WTC11 (cell line): Measurements from ENCODE around the gene NDUFS3. TPM values are rescaled to one million over a fixed set of nuclear protein-coding genes. Genes with fewer than 3 reads are reported as not detected.

Experiments
- ATAC-seq: fragments of 200-7000 bp; cut with Tn5 transposase; 2 replicates; pipeline ENCODE4 v1.10.0; 2021; ENCODE audit warnings: mild to moderate bottlenecking, moderate library complexity
- Bru-seq: library from RNA; stranded (reverse); fragments of 400-500 nt; gene quantifications from one replicate; lab custom pipeline; 2021; lab: Mats Ljungman, UMichigan
- CTCF ChIA-PET: fragments of 300-600 bp; sonication (Branson Sonifier 250); formaldehyde crosslinking; loops from one replicate; lab custom pipeline; 2021; ENCODE audit warnings: antibody characterized with exemption; lab: Charles Lee
- POLR2A ChIA-PET: fragments of 350-600 bp; sonication (Branson Sonifier 250); formaldehyde crosslinking; loops from one replicate; lab custom pipeline; 2021; ENCODE audit warnings: antibody characterized with exemption; lab: Charles Lee
- DNase-seq: peaks from one replicate; pipeline ENCODE4 v3.0.0; 2021; ENCODE audit warnings: low spot score
- H3K27ac Mint-ChIP-seq: 2 replicates; pipeline ENCODE4 v1.8.0; 2021; ENCODE audit warnings: mixed read lengths
- H3K27me3 Mint-ChIP-seq: 2 replicates; pipeline ENCODE4 v1.8.0; 2021; ENCODE audit warnings: low read depth, mild to moderate bottlenecking, moderate library complexity, mixed read lengths
- H3K36me3 Mint-ChIP-seq: 2 replicates; pipeline ENCODE4 v1.8.0; 2021; ENCODE audit warnings: mixed read lengths
- H3K4me1 Mint-ChIP-seq: 2 replicates; pipeline ENCODE4 v1.8.0; 2022; ENCODE audit warnings: mixed read lengths
- H3K4me3 Mint-ChIP-seq: 2 replicates; pipeline ENCODE4 v1.8.0; 2021; ENCODE audit warnings: mild to moderate bottlenecking, moderate library complexity, mixed read lengths
- H3K9me3 Mint-ChIP-seq: 2 replicates; pipeline ENCODE4 v1.8.0; 2021; ENCODE audit warnings: mixed read lengths
- CREM ChIP-seq: sonication (generic); formaldehyde crosslinking; IDR thresholded peaks from 2 replicates; pipeline ENCODE4 v1.8.1; 2022; ENCODE audit warnings: mild to moderate bottlenecking, missing genetic modification reagents, moderate library complexity
- EMX1 ChIP-seq: fragments of 250-450 bp; sonication (Bioruptor Pico); IDR thresholded peaks from 2 replicates; pipeline ENCODE4 v1.8.0; 2021; ENCODE audit warnings: mild to moderate bottlenecking
- ESRRA ChIP-seq: sonication (generic); formaldehyde crosslinking; IDR thresholded peaks from 2 replicates; pipeline ENCODE4 v1.8.1; 2022; ENCODE audit warnings: mild to moderate bottlenecking, missing genetic modification reagents, borderline replicate concordance
- FOXK1 ChIP-seq: sonication (generic); formaldehyde crosslinking; IDR thresholded peaks from 2 replicates; pipeline ENCODE4 v1.8.0; 2022; ENCODE audit warnings: mild to moderate bottlenecking, moderate library complexity, missing genetic modification reagents
- GABPB1 ChIP-seq: sonication (generic); formaldehyde crosslinking; IDR thresholded peaks from 2 replicates; pipeline ENCODE4 v1.8.1; 2023; ENCODE audit warnings: mild to moderate bottlenecking, missing genetic modification reagents
- MYBL2 ChIP-seq: sonication (generic); formaldehyde crosslinking; IDR thresholded peaks from 2 replicates; pipeline ENCODE4 v1.8.1; 2023; ENCODE audit warnings: mild to moderate bottlenecking, moderate library complexity, missing genetic modification reagents
- NFE2L1 ChIP-seq: sonication (generic); formaldehyde crosslinking; IDR thresholded peaks from 2 replicates; pipeline ENCODE4 v1.8.1; 2023; ENCODE audit warnings: missing genetic modification reagents
- NR2C2 ChIP-seq: sonication (generic); formaldehyde crosslinking; IDR thresholded peaks from 2 replicates; pipeline ENCODE4 v1.8.0; 2022; ENCODE audit warnings: mild to moderate bottlenecking, missing genetic modification reagents
- SMAD3 ChIP-seq: sonication (generic); formaldehyde crosslinking; IDR thresholded peaks from 2 replicates; pipeline ENCODE4 v1.8.0; 2022; ENCODE audit warnings: missing genetic modification reagents, mild to moderate bottlenecking, borderline replicate concordance
- SP1 ChIP-seq: sonication (generic); formaldehyde crosslinking; conservative IDR thresholded peaks from 2 replicates; pipeline ENCODE4 v1.8.1; 2022; ENCODE audit warnings: missing genetic modification reagents
- TCF7 ChIP-seq: sonication (generic); formaldehyde crosslinking; IDR thresholded peaks from 2 replicates; pipeline ENCODE4 v1.8.0; 2022; ENCODE audit warnings: mild to moderate bottlenecking, low read depth, missing genetic modification reagents, moderate library complexity
- ZBTB21 ChIP-seq: sonication (generic); formaldehyde crosslinking; IDR thresholded peaks from 2 replicates; pipeline ENCODE4 v1.8.1; 2023; ENCODE audit warnings: mild to moderate bottlenecking, missing genetic modification reagents, borderline replicate concordance
- ZNF317 ChIP-seq: sonication (generic); formaldehyde crosslinking; IDR thresholded peaks from 2 replicates; pipeline ENCODE4 v1.8.1; 2023; ENCODE audit warnings: low read depth, mild to moderate bottlenecking, moderate library complexity, missing genetic modification reagents, borderline replicate concordance
- long read RNA-seq, 3 experiments: library from RNA in 1 of 3; library from capped mRNA in 1 of 3; library from polyadenylated mRNA in 1 of 3; unstranded in 2 of 3; stranded (forward) in 1 of 3; transcript quantifications; one replicate each; pipeline ENCODE4 v2.0.0, GENCODE V29; 2021
- total RNA-seq: library from RNA; stranded (reverse); gene quantifications from 3 replicates; pipeline ENCODE4 v1.2.3, GENCODE V29; 2021
- TF ChIP-seq, protein P1 (sequence below): sonication (generic); formaldehyde crosslinking; IDR thresholded peaks from 2 replicates; pipeline ENCODE4 v1.8.1; 2023; ENCODE audit warnings: mild to moderate bottlenecking, missing genetic modification reagents, borderline replicate concordance
- TF ChIP-seq, protein P2 (sequence below): sonication (generic); formaldehyde crosslinking; IDR thresholded peaks from 2 replicates; pipeline ENCODE4 v1.8.0; 2022; ENCODE audit warnings: mild to moderate bottlenecking, missing genetic modification reagents
- TF ChIP-seq, protein P3 (sequence below): sonication (generic); formaldehyde crosslinking; IDR thresholded peaks from 2 replicates; pipeline ENCODE4 v1.8.1; 2023; ENCODE audit warnings: mild to moderate bottlenecking, missing genetic modification reagents
- TF ChIP-seq, protein P4 (sequence below): sonication (generic); formaldehyde crosslinking; IDR thresholded peaks from 2 replicates; pipeline ENCODE4 v1.8.0; 2023; ENCODE audit warnings: missing genetic modification reagents, mild to moderate bottlenecking, borderline replicate concordance
- TF ChIP-seq, protein P5 (sequence below): fragments of 250-450 bp; sonication (Bioruptor Pico); IDR thresholded peaks from 2 replicates; pipeline ENCODE4 v1.9.0; 2021; ENCODE audit warnings: mild to moderate bottlenecking
- TF ChIP-seq, protein P6 (sequence below): sonication (generic); formaldehyde crosslinking; IDR thresholded peaks from 2 replicates; pipeline ENCODE4 v1.8.0; 2023; ENCODE audit warnings: missing genetic modification reagents
- TF ChIP-seq, protein P7 (sequence below): sonication (generic); formaldehyde crosslinking; IDR thresholded peaks from 2 replicates; pipeline ENCODE4 v1.8.1; 2023; ENCODE audit warnings: mild to moderate bottlenecking, moderate library complexity, missing genetic modification reagents

Gene NDUFS3
- 111 to 140 TPM (median 125 TPM) in 3 replicates for total RNA-seq
- Bru-seq, nascent RNA: percentile 87 among the genes with signal in this experiment
- long read RNA-seq, experiment 1, transcript NDUFS3-201 (7 exons, 958 nt): major isoform, 127 of 147 reads
- long read RNA-seq, experiment 1, partial matches to known transcripts: 3 of 147 reads
- long read RNA-seq, experiment 1, other reads (novel, unspliced or antisense): 12 of 147 reads
- long read RNA-seq, experiment 2, transcript NDUFS3-201 (7 exons, 958 nt): major isoform, 110 of 128 reads
- long read RNA-seq, experiment 2, partial matches to known transcripts: 9 of 128 reads
- long read RNA-seq, experiment 2, other reads (novel, unspliced or antisense): 7 of 128 reads
- long read RNA-seq, experiment 3, transcript NDUFS3-201 (7 exons, 958 nt): major isoform, 456 of 466 reads
- long read RNA-seq, experiment 3, partial matches to known transcripts: 1 of 466 reads
- long read RNA-seq, experiment 3, other reads (novel, unspliced or antisense): 9 of 466 reads

DNA sequence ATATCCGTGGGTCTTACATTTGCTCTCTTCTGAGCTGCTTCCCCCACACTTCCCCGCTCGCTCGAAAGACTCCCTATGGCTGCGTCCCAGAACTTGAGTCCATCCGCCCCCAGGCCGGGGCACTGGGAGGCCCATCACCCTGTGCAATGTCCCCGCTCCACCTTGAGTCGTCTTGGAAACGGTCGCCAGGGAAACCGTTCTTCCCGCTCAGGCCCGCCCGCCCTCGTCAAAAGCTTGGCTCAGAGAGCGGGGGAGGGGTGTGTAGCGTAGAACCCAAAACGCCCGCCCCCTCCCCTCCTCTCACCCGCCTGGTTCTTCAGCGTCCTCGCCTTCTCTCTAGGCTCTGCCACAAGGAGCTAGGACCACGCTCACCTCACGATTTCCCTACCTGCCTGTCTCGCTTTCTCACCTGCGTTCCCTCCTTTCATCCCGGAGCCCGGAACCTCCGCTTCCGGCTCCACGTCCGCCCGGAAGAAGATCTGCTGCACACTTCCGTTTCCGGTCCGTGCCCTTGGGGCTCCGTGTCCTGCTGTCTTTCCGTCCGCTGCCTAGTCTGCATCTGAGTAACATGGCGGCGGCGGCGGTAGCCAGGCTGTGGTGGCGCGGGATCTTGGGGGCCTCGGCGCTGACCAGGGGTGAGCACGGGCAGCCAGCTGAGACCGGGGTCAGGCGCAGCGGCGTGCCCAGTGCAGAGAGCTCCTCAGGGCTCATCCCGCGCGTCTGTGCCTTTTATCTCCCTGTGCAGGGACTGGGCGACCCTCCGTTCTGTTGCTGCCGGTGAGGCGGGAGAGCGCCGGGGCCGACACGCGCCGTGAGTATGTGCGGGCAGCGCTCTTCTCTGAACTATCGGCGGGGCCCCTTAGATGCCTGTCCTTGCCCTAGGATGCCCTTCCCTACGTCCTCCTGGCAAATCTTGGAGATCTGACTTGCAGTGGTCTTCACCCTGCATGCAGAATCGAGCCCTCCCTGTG is at the start of gene NDUFS3, which contains the start of gene KBTBD4:
Gene NDUFS3 (plus strand): TSS at position 551 of the 971 bp plus-strand sequence. CDS start 18 bp downstream, at position 569.
Gene KBTBD4 (minus strand): TSS at position 447 of the 971 bp plus-strand sequence. CDS start 19 bp downstream, at position 428.
- H3K4me1 Mint-ChIP-seq: peaks cover 18% of the 10 kb centered on the region
- DNase-seq: peak; percentile 91
- H3K9me3 Mint-ChIP-seq: no peaks in the 10 kb centered on the region
- H3K27me3 Mint-ChIP-seq: no peaks in the 10 kb centered on the region; the same call in 1 of the 2 replicates
- ChIA-PET POLR2A (interaction anchor here (1.7 kb wide), 1 partner anchor 14 kb away, joined by 4 read pairs; the partner anchor contains the start of gene PTPMT1), CTCF (interaction anchor here (1.3 kb wide), 1 partner anchor 25 kb away, joined by 9 read pairs; no protein-coding TSS in a partner anchor)
- peaks cover 55% of the 10 kb centered on the region for H3K36me3 Mint-ChIP-seq
- peak within 1 kb of the TSS; percentile 99 for H3K27ac Mint-ChIP-seq
- peak within 1 kb of the TSS; percentile 93 for H3K4me3 Mint-ChIP-seq
- peak; percentile 93 for ATAC-seq
- TF ChIP-seq SMAD3: peak; percentile 56
- peak; percentile 96 for TF ChIP-seq ESRRA (CRISPR knock-in tag)
- TF ChIP-seq, protein P1, sequence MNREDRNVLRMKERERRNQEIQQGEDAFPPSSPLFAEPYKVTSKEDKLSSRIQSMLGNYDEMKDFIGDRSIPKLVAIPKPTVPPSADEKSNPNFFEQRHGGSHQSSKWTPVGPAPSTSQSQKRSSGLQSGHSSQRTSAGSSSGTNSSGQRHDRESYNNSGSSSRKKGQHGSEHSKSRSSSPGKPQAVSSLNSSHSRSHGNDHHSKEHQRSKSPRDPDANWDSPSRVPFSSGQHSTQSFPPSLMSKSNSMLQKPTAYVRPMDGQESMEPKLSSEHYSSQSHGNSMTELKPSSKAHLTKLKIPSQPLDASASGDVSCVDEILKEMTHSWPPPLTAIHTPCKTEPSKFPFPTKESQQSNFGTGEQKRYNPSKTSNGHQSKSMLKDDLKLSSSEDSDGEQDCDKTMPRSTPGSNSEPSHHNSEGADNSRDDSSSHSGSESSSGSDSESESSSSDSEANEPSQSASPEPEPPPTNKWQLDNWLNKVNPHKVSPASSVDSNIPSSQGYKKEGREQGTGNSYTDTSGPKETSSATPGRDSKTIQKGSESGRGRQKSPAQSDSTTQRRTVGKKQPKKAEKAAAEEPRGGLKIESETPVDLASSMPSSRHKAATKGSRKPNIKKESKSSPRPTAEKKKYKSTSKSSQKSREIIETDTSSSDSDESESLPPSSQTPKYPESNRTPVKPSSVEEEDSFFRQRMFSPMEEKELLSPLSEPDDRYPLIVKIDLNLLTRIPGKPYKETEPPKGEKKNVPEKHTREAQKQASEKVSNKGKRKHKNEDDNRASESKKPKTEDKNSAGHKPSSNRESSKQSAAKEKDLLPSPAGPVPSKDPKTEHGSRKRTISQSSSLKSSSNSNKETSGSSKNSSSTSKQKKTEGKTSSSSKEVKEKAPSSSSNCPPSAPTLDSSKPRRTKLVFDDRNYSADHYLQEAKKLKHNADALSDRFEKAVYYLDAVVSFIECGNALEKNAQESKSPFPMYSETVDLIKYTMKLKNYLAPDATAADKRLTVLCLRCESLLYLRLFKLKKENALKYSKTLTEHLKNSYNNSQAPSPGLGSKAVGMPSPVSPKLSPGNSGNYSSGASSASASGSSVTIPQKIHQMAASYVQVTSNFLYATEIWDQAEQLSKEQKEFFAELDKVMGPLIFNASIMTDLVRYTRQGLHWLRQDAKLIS (CRISPR knock-in tag): no peak
- TF ChIP-seq, protein P2, sequence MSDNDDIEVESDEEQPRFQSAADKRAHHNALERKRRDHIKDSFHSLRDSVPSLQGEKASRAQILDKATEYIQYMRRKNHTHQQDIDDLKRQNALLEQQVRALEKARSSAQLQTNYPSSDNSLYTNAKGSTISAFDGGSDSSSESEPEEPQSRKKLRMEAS: peak; percentile 88
- TF ChIP-seq, protein P3, sequence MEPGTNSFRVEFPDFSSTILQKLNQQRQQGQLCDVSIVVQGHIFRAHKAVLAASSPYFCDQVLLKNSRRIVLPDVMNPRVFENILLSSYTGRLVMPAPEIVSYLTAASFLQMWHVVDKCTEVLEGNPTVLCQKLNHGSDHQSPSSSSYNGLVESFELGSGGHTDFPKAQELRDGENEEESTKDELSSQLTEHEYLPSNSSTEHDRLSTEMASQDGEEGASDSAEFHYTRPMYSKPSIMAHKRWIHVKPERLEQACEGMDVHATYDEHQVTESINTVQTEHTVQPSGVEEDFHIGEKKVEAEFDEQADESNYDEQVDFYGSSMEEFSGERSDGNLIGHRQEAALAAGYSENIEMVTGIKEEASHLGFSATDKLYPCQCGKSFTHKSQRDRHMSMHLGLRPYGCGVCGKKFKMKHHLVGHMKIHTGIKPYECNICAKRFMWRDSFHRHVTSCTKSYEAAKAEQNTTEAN (CRISPR knock-in tag): no peak
- no peak; the same call in 1 of the 2 replicates for TF ChIP-seq ZBTB21 (CRISPR knock-in tag)
- TF ChIP-seq CREM (CRISPR knock-in tag): peak; percentile 79; the same call in 1 of the 2 replicates
- TF ChIP-seq SP1 (CRISPR knock-in tag): peak; percentile 89
- TF ChIP-seq TCF7 (CRISPR knock-in tag): 0 out of 2 replicates have a peak, but pooled peaks have one; percentile 56
- TF ChIP-seq, protein P4, sequence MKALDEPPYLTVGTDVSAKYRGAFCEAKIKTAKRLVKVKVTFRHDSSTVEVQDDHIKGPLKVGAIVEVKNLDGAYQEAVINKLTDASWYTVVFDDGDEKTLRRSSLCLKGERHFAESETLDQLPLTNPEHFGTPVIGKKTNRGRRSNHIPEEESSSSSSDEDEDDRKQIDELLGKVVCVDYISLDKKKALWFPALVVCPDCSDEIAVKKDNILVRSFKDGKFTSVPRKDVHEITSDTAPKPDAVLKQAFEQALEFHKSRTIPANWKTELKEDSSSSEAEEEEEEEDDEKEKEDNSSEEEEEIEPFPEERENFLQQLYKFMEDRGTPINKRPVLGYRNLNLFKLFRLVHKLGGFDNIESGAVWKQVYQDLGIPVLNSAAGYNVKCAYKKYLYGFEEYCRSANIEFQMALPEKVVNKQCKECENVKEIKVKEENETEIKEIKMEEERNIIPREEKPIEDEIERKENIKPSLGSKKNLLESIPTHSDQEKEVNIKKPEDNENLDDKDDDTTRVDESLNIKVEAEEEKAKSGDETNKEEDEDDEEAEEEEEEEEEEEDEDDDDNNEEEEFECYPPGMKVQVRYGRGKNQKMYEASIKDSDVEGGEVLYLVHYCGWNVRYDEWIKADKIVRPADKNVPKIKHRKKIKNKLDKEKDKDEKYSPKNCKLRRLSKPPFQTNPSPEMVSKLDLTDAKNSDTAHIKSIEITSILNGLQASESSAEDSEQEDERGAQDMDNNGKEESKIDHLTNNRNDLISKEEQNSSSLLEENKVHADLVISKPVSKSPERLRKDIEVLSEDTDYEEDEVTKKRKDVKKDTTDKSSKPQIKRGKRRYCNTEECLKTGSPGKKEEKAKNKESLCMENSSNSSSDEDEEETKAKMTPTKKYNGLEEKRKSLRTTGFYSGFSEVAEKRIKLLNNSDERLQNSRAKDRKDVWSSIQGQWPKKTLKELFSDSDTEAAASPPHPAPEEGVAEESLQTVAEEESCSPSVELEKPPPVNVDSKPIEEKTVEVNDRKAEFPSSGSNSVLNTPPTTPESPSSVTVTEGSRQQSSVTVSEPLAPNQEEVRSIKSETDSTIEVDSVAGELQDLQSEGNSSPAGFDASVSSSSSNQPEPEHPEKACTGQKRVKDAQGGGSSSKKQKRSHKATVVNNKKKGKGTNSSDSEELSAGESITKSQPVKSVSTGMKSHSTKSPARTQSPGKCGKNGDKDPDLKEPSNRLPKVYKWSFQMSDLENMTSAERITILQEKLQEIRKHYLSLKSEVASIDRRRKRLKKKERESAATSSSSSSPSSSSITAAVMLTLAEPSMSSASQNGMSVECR (CRISPR knock-in tag): peak; percentile 90
- peak; percentile 81; the same call in 1 of the 2 replicates for TF ChIP-seq EMX1 (CRISPR knock-in tag)
- peak; percentile 97 for TF ChIP-seq FOXK1 (CRISPR knock-in tag)
- TF ChIP-seq, protein P5, sequence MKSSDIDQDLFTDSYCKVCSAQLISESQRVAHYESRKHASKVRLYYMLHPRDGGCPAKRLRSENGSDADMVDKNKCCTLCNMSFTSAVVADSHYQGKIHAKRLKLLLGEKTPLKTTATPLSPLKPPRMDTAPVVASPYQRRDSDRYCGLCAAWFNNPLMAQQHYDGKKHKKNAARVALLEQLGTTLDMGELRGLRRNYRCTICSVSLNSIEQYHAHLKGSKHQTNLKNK (CRISPR knock-in tag): peak; percentile 85; the same call in 1 of the 2 replicates
- TF ChIP-seq MYBL2: peak; percentile 86; the same call in 1 of the 2 replicates
- TF ChIP-seq GABPB1: peak; percentile 97
- TF ChIP-seq, protein P6, sequence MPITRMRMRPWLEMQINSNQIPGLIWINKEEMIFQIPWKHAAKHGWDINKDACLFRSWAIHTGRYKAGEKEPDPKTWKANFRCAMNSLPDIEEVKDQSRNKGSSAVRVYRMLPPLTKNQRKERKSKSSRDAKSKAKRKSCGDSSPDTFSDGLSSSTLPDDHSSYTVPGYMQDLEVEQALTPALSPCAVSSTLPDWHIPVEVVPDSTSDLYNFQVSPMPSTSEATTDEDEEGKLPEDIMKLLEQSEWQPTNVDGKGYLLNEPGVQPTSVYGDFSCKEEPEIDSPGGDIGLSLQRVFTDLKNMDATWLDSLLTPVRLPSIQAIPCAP (CRISPR knock-in tag): peak; percentile 93
- no peak for TF ChIP-seq ZNF317 (CRISPR knock-in tag)
- TF ChIP-seq NR2C2 (CRISPR knock-in tag): peak; percentile 70; the same call in 1 of the 2 replicates
- TF ChIP-seq, protein P7, sequence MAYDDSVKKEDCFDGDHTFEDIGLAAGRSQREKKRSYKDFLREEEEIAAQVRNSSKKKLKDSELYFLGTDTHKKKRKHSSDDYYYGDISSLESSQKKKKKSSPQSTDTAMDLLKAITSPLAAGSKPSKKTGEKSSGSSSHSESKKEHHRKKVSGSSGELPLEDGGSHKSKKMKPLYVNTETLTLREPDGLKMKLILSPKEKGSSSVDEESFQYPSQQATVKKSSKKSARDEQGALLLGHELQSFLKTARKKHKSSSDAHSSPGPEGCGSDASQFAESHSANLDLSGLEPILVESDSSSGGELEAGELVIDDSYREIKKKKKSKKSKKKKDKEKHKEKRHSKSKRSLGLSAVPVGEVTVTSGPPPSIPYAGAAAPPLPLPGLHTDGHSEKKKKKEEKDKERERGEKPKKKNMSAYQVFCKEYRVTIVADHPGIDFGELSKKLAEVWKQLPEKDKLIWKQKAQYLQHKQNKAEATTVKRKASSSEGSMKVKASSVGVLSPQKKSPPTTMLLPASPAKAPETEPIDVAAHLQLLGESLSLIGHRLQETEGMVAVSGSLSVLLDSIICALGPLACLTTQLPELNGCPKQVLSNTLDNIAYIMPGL: peak; percentile 60; the same call in 1 of the 2 replicates
- TF ChIP-seq NFE2L1 (CRISPR knock-in tag): peak; percentile 59; the same call in 1 of the 2 replicates
